HG02981 (cell line): ENCODE data around the gene ZBTB45.
"Not testable (repeated sequence)": the region's sequence is repeated elsewhere in the genome, so short reads cannot be mapped to it uniquely, and the experiment has no call there.

Experiments used
- ATAC-seq: cut with Tn5 transposase; IDR thresholded peaks from one replicate; pipeline ENCODE4 v1.9.1; 2021; ENCODE audit warnings: mild to moderate bottlenecking, moderate library complexity; ENCODE audit not compliant: unreplicated experiment

The ZBTB45 gene

DNA sequence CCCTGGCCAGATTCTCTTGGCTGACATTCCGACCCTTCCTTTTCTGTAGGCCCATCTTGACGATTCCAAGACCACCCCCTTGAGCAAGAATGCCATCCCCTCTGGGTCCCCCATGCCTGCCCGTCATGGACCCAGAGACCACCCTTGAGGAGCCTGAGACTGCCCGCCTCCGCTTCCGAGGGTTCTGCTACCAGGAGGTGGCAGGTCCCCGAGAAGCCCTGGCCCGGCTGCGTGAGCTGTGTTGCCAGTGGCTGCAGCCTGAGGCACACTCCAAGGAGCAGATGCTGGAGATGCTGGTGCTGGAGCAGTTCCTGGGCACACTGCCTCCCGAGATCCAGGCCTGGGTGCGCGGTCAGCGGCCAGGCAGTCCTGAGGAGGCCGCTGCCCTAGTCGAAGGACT lies 42.5 kb downstream of the ZBTB45 start:
- ATAC-seq, result no peak

DNA sequence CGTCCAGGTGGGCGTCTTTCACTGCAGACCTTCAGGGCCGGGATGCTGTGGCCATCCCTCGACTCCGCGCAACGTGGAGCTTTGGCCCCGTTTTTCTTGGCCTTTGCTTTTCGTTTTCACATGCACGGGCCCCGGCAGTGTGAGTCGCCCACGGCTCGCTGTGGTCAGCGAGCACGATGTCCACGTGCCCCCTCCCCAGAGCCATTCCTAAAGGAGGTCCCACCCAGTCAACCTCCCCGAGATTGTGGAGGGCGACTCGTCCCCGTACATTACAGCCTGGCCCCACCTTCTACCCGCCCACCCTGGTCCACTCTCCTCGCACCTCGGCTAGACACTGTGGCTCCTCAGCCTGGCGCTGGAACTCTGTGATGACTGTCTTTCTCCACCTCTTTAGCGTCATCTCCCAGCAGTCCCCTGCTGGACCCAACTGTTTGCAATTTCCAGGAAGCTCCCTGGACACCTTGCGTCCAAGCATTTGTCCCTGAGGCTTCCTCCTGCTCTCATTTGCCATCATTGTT lies 43.1 kb downstream of the ZBTB45 start:
- ATAC-seq, result no peak

DNA sequence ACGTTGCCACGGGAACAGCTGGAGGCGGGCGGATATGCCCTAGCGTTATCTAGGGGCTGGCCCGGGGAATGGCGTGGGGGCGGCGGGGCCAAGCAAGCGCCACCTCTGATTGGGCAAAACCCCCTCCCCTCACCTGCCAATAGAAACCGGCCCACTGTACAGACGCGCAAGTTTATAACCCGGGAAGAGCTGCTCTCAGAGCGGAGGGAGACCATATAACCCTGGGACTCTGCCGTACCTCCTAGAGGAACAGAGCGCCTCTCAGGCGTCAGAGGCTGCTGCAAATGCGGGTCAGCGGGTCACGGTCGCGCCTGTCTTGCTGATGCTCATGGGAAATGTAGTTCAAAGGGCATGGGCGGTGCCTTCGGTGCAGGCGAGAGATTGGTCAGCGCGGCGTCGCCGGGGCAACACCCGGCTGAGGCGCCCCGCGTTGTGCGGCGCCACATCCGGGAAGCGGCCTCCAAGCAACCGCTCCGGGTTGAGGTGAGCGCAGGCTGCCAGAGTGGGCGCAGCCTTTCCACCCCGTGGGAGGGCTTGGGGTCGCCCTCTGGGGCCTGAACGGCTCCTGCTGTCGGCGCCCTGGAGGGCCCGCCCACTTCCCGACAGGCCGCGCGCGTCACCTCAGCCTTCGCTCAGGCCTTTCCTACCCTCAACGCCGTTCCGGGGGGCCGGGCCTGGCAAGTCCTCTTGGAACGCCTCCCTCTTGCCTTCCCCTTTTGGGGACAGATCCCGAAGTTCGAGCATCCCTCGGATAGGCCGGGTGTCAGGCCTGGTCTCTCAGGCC lies 43.7 kb downstream of the ZBTB45 start, which contains the start of gene ZNF446:
ZNF446 (plus strand) TSS at position 639 of the 784 bp plus-strand sequence. CDS start 867 bp downstream, outside the sequence.
- peak; percentile 79 for ATAC-seq

GRCh38 chr19:58474997-58475713 lies 44.5 kb downstream of the ZBTB45 start:
- peak; percentile 11 for ATAC-seq

DNA sequence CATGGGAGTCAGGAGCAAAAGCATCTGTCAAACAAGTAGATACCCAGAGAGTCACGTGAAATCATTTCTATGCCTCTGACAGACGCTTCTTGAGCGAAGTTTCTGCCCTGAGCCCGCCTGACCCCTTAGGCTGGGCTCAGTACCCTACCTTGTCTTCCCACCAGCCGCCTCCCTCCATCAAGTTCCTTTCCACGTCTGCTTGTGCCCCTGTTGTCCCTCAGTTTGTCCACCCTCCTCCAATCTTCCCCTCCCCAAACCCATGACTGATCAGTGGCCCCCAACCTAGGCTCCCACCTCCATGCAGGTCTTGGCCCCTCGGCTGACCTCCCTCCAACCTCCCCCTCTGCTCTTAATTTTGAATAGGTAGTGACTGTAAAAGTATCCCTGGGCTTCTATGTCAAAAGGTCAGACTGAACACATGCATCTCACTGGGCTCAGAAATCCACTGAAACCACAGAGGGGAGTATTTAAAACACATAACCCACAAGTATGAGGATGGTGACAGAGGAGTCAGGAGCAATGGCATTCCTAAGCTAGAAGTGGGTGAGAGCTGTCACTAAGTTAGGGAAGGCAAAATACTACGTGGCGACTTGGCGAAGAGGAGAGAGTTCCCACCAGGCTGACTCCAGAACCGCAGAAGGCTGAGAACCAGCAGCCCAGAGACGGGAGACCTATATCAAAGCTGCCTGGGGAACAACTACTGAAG lies 45.2 kb downstream of the ZBTB45 start:
- ATAC-seq, result no peak

GRCh38 chr19:58473775-58474174 lies 45.8 kb downstream of the ZBTB45 start:
- ATAC-seq, result no peak

GRCh38 chr19:58471736-58472135 lies 47.9 kb downstream of the ZBTB45 start:
- ATAC-seq, result no peak

GRCh38 chr19:58470837-58471543 lies 48.6 kb downstream of the ZBTB45 start:
- not testable (repeated sequence) for ATAC-seq

DNA sequence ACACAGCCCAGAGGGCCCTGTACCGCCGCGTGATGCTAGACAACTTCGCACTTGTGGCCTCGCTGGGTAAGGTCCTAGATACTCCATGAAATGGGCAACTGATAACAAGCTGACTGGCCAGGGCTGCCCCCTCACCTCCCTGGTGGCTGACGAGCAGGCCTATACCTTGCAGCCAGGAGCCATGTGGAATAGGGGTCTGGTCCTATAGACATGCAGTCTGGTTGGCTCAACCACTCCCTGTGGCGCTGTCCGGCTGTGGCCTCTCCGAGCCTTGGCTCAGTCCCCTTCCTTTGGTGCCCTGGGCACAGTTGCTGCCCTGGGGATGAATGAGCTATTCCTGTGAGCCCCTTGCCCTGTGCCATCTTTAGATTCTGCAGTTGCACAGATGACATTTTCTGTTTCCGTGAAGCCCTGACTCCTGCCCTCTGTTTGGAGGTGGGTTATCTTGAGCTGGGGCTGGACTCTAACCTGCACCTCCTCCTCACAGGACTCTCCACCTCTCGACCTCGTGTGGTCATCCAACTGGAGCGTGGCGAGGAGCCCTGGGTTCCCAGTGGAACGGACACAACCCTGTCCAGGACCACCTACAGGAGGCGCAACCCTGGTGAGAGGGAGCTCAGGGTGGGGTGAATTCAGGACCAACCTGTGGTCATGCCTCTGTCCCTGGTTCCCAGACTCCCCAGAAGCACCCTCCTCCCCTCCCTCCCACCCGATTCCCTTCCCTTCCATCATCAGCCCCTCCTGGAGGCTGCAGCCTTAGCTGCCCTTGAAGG lies 50.2 kb downstream of the ZBTB45 start:
- ATAC-seq, result no peak

GRCh38 chr19:58468216-58468839 lies 51.3 kb downstream of the ZBTB45 start:
- no peak for ATAC-seq

GRCh38 chr19:58466760-58467589 lies 52.6 kb downstream of the ZBTB45 start, which contains the start of gene ZNF324:
Gene ZNF324 (plus strand): TSS chr19:58467080. CDS start chr19:58469186, 2,106 bp downstream.
- ATAC-seq, result peak; percentile 90

DNA sequence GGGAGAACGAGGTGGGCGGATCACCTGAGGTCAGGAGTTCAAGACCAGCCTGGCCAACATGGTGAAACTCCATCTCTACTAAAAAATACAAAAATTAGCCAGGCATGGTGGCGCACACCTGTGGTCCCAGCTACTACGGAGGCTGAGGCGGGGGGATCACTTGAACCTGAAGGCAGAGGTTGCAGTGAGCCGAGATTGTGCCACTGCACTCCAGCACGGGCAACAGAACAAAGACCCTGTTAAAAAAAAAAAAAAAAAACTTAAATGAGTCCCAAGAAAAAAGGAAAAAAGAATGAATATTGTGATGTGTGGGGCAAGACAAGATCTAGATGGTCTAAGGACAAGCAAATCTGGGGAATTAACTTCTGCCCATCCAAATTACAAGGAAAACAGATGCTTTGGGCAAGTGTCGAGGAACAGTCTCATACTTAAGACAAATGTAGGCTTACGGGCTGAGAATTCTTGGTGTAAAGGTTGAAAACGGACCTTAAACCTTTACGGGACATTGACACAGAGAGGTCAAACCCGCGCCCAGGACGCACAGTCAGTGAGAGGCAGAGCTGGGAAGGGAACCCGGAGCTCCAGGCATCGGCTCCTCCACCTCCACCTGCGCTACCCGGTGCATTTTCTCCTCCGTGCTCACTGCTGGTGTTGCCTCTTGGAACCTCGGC lies 53.4 kb downstream of the ZBTB45 start:
- ATAC-seq, result no peak
